GM23248 (cell line): Measurements from ENCODE around the gene NAP1L5.

Source experiments
- EZH2 ChIP-seq: fragments of 200-600 bp; sonication (generic); IDR thresholded peaks from 2 replicates; pipeline ENCODE4 v1.6.1; 2018; ENCODE audit warnings: antibody characterized with exemption, mild to moderate bottlenecking; ENCODE audit not compliant: insufficient read depth, poor library complexity, severe bottlenecking
- EZH2phosphoT487 ChIP-seq: fragments of 200-600 bp; sonication (generic); IDR thresholded peaks from 2 replicates; pipeline ENCODE4 v1.6.1; 2018; ENCODE audit warnings: antibody characterized with exemption, moderate library complexity, mild to moderate bottlenecking, low read depth; ENCODE audit not compliant: insufficient read depth

GRCh38 chr4:88719381-88719780 lies 21.8 kb upstream of the NAP1L5 start:
- no peak for TF ChIP-seq EZH2phosphoT487
- no peak for TF ChIP-seq EZH2
